CD14-positive monocyte (primary cell): ENCODE data around the gene RASGEF1B. TPM values are rescaled to one million over a fixed set of nuclear protein-coding genes. Genes with fewer than 3 reads are reported as not detected.

ENCODE experiments used
- DNase-seq, 3 donors: peaks; one replicate each; pipeline ENCODE4 v3.0.0-alpha.2; 2011 to 2022
- H2AFZ ChIP-seq: 2 replicates; pipeline ENCODE4 v1.6.0; 2012; ENCODE audit warnings: mild to moderate bottlenecking, low read depth, low read length, inconsistent platforms; ENCODE audit not compliant: insufficient read depth, poor library complexity, severe bottlenecking
- H3K27ac ChIP-seq, 2 donors: 1 replicate in 1 of 2; 2 replicates in 1 of 2; pipeline ENCODE4 v1.5.1; 2012 to 2013; ENCODE audit warnings: low read length in 2 of 2, control low read depth in 1 of 2, inconsistent platforms in 1 of 2, low read depth in 1 of 2, mild to moderate bottlenecking in 1 of 2
- H3K27me3 ChIP-seq, 2 donors: one replicate each; pipeline versions ENCODE4 v1.6.0 to v1.6.1; 2011 to 2013; ENCODE audit warnings: low read length in 2 of 2; ENCODE audit not compliant: control insufficient read depth in 2 of 2, insufficient read depth in 2 of 2
- H3K36me3 ChIP-seq, 2 donors: replicated peaks in 1 of 2; 1 replicate in 1 of 2; 2 replicates in 1 of 2; pipeline versions ENCODE4 v1.5.1 to v1.6.1; 2012 to 2013; ENCODE audit warnings: low read length in 2 of 2, control low read depth in 1 of 2, inconsistent platforms in 1 of 2, mild to moderate bottlenecking in 1 of 2; ENCODE audit not compliant: insufficient read depth in 2 of 2, control insufficient read depth in 1 of 2
- H3K4me1 ChIP-seq, 2 donors: 1 replicate in 1 of 2; 2 replicates in 1 of 2; pipeline versions ENCODE4 v1.5.1 to v1.6.1; 2012 to 2013; ENCODE audit warnings: low read length in 2 of 2, control low read depth in 1 of 2, inconsistent platforms in 1 of 2, mild to moderate bottlenecking in 1 of 2, moderate library complexity in 1 of 2; ENCODE audit not compliant: insufficient read depth in 2 of 2, control insufficient read depth in 1 of 2
- H3K4me2 ChIP-seq: replicated peaks from 2 replicates; pipeline ENCODE3; 2012; ENCODE audit warnings: low read length, moderate library complexity, mild to moderate bottlenecking; ENCODE audit not compliant: poor library complexity, severe bottlenecking; ENCODE audit errors: extremely low read depth
- H3K4me3 ChIP-seq, 3 experiments: fragments of 200-600 bp in 1 of 3; sonication (generic) in 1 of 3; replicated peaks in 1 of 3; 1 replicate in 2 of 3; 2 replicates in 1 of 3; pipeline ENCODE4 v1.5.1; 2011 to 2013; ENCODE audit warnings: low read length in 3 of 3, mild to moderate bottlenecking in 3 of 3, control low read depth in 2 of 3, low read depth in 2 of 3, inconsistent platforms in 1 of 3, moderate library complexity in 1 of 3
- H3K79me2 ChIP-seq: 2 replicates; pipeline ENCODE4 v1.6.0; 2012; ENCODE audit warnings: mild to moderate bottlenecking, control low read depth, inconsistent platforms, low read length, moderate library complexity; ENCODE audit not compliant: insufficient read depth
- H3K9ac ChIP-seq: 2 replicates; pipeline ENCODE4 v1.6.0; 2017; ENCODE audit warnings: low read length, mild to moderate bottlenecking; ENCODE audit not compliant: insufficient read depth, poor library complexity, severe bottlenecking
- H3K9me3 ChIP-seq, 2 donors: replicated peaks in 1 of 2; 1 replicate in 1 of 2; 2 replicates in 1 of 2; pipeline versions ENCODE4 v1.5.1 to v1.6.1; 2012 to 2013; ENCODE audit warnings: low read length in 2 of 2, control low read depth in 1 of 2; ENCODE audit not compliant: control insufficient read depth in 1 of 2, insufficient read depth in 1 of 2
- H4K20me1 ChIP-seq: 2 replicates; pipeline ENCODE4 v1.6.0; 2012; ENCODE audit warnings: mild to moderate bottlenecking, low read length, control low read depth, moderate library complexity; ENCODE audit not compliant: insufficient read depth
- H3K27ac Mint-ChIP-seq, 7 donors: one replicate each; pipeline ENCODE4 v1.8.0; 2020; ENCODE audit warnings: mild to moderate bottlenecking in 7 of 7, mixed read lengths in 7 of 7, moderate library complexity in 6 of 7, inconsistent platforms in 2 of 7
- H3K27me3 Mint-ChIP-seq, 3 donors: one replicate each; pipeline ENCODE4 v1.8.0; 2021 to 2022; ENCODE audit warnings: low read depth in 3 of 3, mild to moderate bottlenecking in 3 of 3, mixed read lengths in 3 of 3, moderate library complexity in 3 of 3, inconsistent platforms in 1 of 3
- H3K36me3 Mint-ChIP-seq, 2 donors: one replicate each; pipeline ENCODE4 v1.8.0; 2020; ENCODE audit warnings: mixed read lengths in 2 of 2, inconsistent platforms in 1 of 2, mild to moderate bottlenecking in 1 of 2
- H3K4me1 Mint-ChIP-seq: one replicate; pipeline ENCODE4 v1.8.0; 2020; ENCODE audit warnings: mild to moderate bottlenecking, mixed read lengths
- H3K4me3 Mint-ChIP-seq, 2 donors: one replicate each; pipeline ENCODE4 v1.8.0; 2020; ENCODE audit warnings: mild to moderate bottlenecking in 2 of 2, mixed read lengths in 2 of 2, moderate library complexity in 1 of 2
- H3K9me3 Mint-ChIP-seq, 7 donors: one replicate each; pipeline ENCODE4 v1.8.0; 2020 to 2022; ENCODE audit warnings: mixed read lengths in 7 of 7, mild to moderate bottlenecking in 6 of 7, moderate library complexity in 6 of 7, inconsistent platforms in 2 of 7
- WGBS: methylation state at CpG from one replicate; pipeline ENCODE4 v1.1.5; 2013; ENCODE audit warnings: missing lambda C conversion rate; ENCODE audit not compliant: insufficient coverage; 5-methylcytosine and 5-hydroxymethylcytosine counted together
- intact Hi-C, 2 donors: fragments of 100-400 bp; cut with micrococcal nuclease; formaldehyde crosslinking; loops; one replicate each; pipeline versions ENCODE4 v1.15.0 to v1.15.1; 2023
- polyA plus RNA-seq, 3 donors: library from polyadenylated mRNA; depleted of rRNA in 1 of 3; unstranded in 2 of 3; stranded (reverse) in 1 of 3; fragments of 300-500 nt in 2 of 3; fragments of >200 nt in 1 of 3; fragmentation: Illumina TruSeq in 2 of 3; gene quantifications; 1 replicate in 2 of 3; 2 replicates in 1 of 3; pipeline ENCODE4 v1.2.3, GENCODE V29; 2012 to 2021
- TF ChIP-seq, protein P1 (sequence below): fragments of 200-600 bp; IDR thresholded peaks from one replicate; pipeline ENCODE4 v1.8.0; 2022; ENCODE audit warnings: antibody characterized with exemption, mild to moderate bottlenecking

The RASGEF1B gene
- polyA plus RNA-seq, 3 donors: 20.3 to 76.9 (median 36.6) TPM

DNA sequence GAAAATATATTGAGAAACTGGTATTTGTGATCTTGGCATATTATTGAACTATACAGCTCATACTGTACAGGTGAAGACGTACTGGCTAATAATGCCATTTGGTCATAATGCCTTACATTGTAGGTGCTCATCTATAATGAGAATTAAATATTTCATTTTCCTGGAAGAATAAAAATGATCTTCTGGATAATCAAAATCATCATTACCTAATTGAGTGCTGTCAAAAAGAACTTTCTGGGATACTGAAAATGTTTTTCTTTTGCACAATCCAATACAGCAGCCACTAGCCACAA lies 4.1 kb downstream of the RASGEF1B start:
- DNase-seq: no peak
- Histone ChIP-seq H3K27ac (no peak overlapping the region), H3K4me1 (peaks cover 16 to 25% of the 10 kb centered on the region in 2 donors), H3K9me3 (no peaks in the 10 kb centered on the region), H3K79me2 (no peaks in the 10 kb centered on the region), H3K4me2 (no peak overlapping the region), H2AFZ (no peak overlapping the region), H3K4me3 (no peak overlapping the region), H3K9ac (no peak overlapping the region), H4K20me1 (peaks cover 75% of the 10 kb centered on the region), H3K36me3 (no peaks in the 10 kb centered on the region), H3K27me3 (peaks cover 0 to 11% of the 10 kb centered on the region in 2 donors)
- intact Hi-C loops: loop anchor here in 1 of 2 donors (5.0 kb wide), 1 partner anchor 375 kb away; no protein-coding TSS in a partner anchor
- peaks cover 0 to 7% (median 4%) of the 10 kb centered on the region in 7 donors for H3K9me3 Mint-ChIP-seq
- H3K4me1 Mint-ChIP-seq: peaks cover 30% of the 10 kb centered on the region
- whole genome bisulfite sequencing: no CpG with 5 or more reads among the region's 1 CpG
- TF ChIP-seq, protein P1, sequence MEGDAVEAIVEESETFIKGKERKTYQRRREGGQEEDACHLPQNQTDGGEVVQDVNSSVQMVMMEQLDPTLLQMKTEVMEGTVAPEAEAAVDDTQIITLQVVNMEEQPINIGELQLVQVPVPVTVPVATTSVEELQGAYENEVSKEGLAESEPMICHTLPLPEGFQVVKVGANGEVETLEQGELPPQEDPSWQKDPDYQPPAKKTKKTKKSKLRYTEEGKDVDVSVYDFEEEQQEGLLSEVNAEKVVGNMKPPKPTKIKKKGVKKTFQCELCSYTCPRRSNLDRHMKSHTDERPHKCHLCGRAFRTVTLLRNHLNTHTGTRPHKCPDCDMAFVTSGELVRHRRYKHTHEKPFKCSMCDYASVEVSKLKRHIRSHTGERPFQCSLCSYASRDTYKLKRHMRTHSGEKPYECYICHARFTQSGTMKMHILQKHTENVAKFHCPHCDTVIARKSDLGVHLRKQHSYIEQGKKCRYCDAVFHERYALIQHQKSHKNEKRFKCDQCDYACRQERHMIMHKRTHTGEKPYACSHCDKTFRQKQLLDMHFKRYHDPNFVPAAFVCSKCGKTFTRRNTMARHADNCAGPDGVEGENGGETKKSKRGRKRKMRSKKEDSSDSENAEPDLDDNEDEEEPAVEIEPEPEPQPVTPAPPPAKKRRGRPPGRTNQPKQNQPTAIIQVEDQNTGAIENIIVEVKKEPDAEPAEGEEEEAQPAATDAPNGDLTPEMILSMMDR: peak; percentile 63
- H3K27ac Mint-ChIP-seq: peak overlapping the region in 3 of 7 donors; percentile 22 to 54 (median 28)
- H3K27me3 Mint-ChIP-seq: peaks cover 9 to 20% (median 20%) of the 10 kb centered on the region in 3 donors
- peaks cover 23 to 30% of the 10 kb centered on the region in 2 donors for H3K36me3 Mint-ChIP-seq
- no peak overlapping the region for H3K4me3 Mint-ChIP-seq

DNA sequence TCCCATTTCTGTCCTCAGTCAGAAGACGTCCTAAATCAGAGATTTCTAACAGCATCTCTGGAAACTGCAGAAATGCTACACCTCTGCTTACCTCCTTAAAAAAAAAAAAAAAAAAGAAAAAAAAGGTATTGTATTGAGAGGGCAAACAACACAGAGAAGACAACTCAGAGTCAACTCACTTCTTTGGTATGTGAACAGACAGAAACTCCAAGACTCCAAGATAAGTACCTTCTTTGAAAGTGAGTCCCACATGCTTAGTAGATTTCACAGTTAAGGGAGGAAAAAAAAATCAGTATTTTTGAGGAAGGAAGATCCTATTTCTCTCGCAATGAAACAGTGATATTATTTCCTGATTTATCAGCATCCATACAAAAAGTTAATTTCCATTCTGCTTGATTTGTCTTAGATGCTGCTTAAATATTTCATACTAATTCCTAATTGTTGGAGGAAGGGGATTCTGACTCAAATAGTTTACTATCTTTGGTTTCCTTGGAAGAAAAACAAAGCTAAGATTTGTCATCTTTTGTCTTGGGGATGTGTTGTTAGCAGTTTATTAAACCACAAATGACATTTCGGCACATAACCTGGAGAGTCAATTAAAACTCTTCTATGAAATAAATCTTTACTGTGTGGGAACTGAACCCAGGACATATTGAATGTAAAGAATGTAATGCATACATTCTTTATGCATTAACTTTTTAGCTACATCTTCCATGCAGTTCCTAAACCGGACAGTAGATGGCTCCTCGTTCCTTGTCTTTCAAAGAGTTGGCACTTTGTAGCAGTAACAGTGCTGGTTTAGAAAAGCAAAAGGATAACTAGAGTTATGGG lies 4.7 kb downstream of the RASGEF1B start:
- DNase-seq: peak; percentile 72 to 86 (median 73)
- Histone ChIP-seq H3K36me3 (no peaks in the 10 kb centered on the region), H3K27ac (no peak overlapping the region), H2AFZ (no peak overlapping the region), H3K79me2 (no peaks in the 10 kb centered on the region), H3K9me3 (no peaks in the 10 kb centered on the region), H3K27me3 (peaks cover 0 to 11% of the 10 kb centered on the region in 2 donors), H3K9ac (no peak overlapping the region), H3K4me3 (no peak overlapping the region), H4K20me1 (peaks cover 80% of the 10 kb centered on the region), H3K4me2 (no peak overlapping the region), H3K4me1 (peaks cover 12 to 20% of the 10 kb centered on the region in 2 donors)
- H3K27me3 Mint-ChIP-seq: peaks cover 9 to 20% (median 20%) of the 10 kb centered on the region in 3 donors
- H3K36me3 Mint-ChIP-seq: peaks cover 23 to 30% of the 10 kb centered on the region in 2 donors
- WGBS: no CpG with 5 or more reads among the region's 5 CpGs
- peak overlapping the region in 3 of 7 donors; percentile 22 to 54 (median 28) for H3K27ac Mint-ChIP-seq
- peaks cover 0 to 7% (median 4%) of the 10 kb centered on the region in 7 donors for H3K9me3 Mint-ChIP-seq
- no peak overlapping the region for H3K4me3 Mint-ChIP-seq
- TF ChIP-seq, protein P1: peak; percentile 95
- peaks cover 25% of the 10 kb centered on the region for H3K4me1 Mint-ChIP-seq
- intact Hi-C loops: loop anchor here in 1 of 2 donors (5.0 kb wide), 1 partner anchor 375 kb away; no protein-coding TSS in a partner anchor
